Mesendoderm (in vitro differentiated cells): Measurements from ENCODE around the gene PSMB10.
A peak's percentile ranks its signal among the peaks of the same experiment; 100 is the strongest.
"Not testable (repeated sequence)": the region's sequence is repeated elsewhere in the genome, so short reads cannot be mapped to it uniquely, and the experiment has no call there.

Source experiments
- DNase-seq: peaks from one replicate; pipeline ENCODE4 v3.0.0; 2013
- H2AK5ac ChIP-seq: 2 replicates; pipeline ENCODE4 v1.6.1; 2013; ENCODE audit warnings: low read length, inconsistent platforms
- H2BK120ac ChIP-seq: 2 replicates; pipeline ENCODE4 v1.6.1; 2013; ENCODE audit warnings: low read depth, mild to moderate bottlenecking, low read length, moderate library complexity, mixed read lengths
- H2BK15ac ChIP-seq: replicated peaks from 2 replicates; pipeline ENCODE4 v1.6.1; 2013; ENCODE audit warnings: low read depth, mild to moderate bottlenecking, moderate library complexity
- H2BK5ac ChIP-seq: 2 replicates; pipeline ENCODE4 v1.6.1; 2013; ENCODE audit warnings: low read length, inconsistent platforms
- H3K18ac ChIP-seq: 2 replicates; pipeline ENCODE4 v1.6.1; 2013; ENCODE audit warnings: mild to moderate bottlenecking, low read length, mixed read lengths
- H3K23ac ChIP-seq: one replicate; pipeline ENCODE4 v1.6.1; 2013; ENCODE audit warnings: low read length
- H3K27ac ChIP-seq: 2 replicates; pipeline ENCODE4 v1.5.1; 2013; ENCODE audit warnings: low read depth, mild to moderate bottlenecking, inconsistent platforms, low read length, moderate library complexity
- H3K27me3 ChIP-seq: 2 replicates; pipeline ENCODE4 v1.6.1; 2013; ENCODE audit warnings: low read length, control low read depth, mild to moderate bottlenecking, inconsistent platforms; ENCODE audit not compliant: insufficient read depth, poor library complexity
- H3K36me3 ChIP-seq: 2 replicates; pipeline ENCODE4 v1.6.1; 2013; ENCODE audit warnings: low read length, inconsistent platforms; ENCODE audit not compliant: control insufficient read depth, insufficient read depth
- H3K4ac ChIP-seq: one replicate; pipeline ENCODE4 v1.6.1; 2013; ENCODE audit warnings: low read depth, mild to moderate bottlenecking, low read length, moderate library complexity
- H3K4me1 ChIP-seq: 2 replicates; pipeline ENCODE4 v1.6.1; 2013; ENCODE audit warnings: low read depth, low read length, inconsistent platforms; ENCODE audit not compliant: control insufficient read depth
- H3K4me2 ChIP-seq: 2 replicates; pipeline ENCODE4 v1.6.1; 2013; ENCODE audit warnings: low read length
- H3K4me3 ChIP-seq: 2 replicates; pipeline ENCODE4 v1.5.1; 2013; ENCODE audit warnings: mild to moderate bottlenecking, low read length
- H3K56ac ChIP-seq: one replicate; pipeline ENCODE4 v1.6.1; 2013; ENCODE audit warnings: low read length
- H3K79me1 ChIP-seq: 2 replicates; pipeline ENCODE4 v1.6.1; 2013; ENCODE audit warnings: low read length, inconsistent platforms
- H3K79me2 ChIP-seq: 2 replicates; pipeline ENCODE4 v1.6.1; 2013; ENCODE audit warnings: mild to moderate bottlenecking, low read length; ENCODE audit not compliant: control insufficient read depth, insufficient read depth
- H3K9ac ChIP-seq: 2 replicates; pipeline ENCODE4 v1.6.1; 2013; ENCODE audit warnings: low read length, inconsistent platforms
- H4K5ac ChIP-seq: one replicate; pipeline ENCODE4 v1.6.1; 2013; ENCODE audit warnings: low read length
- H4K8ac ChIP-seq: one replicate; pipeline ENCODE4 v1.6.1; 2013; ENCODE audit warnings: low read depth, mild to moderate bottlenecking, control low read depth, low read length, moderate library complexity
- WGBS: extraction: QIAGEN DNeasy Blood & Tissue Kit; methylation state at CpG from one replicate; pipeline ENCODE4 v1.1.7; 2013; ENCODE audit warnings: low lambda C conversion rate, missing lambda C conversion rate; ENCODE audit not compliant: insufficient coverage; ENCODE audit errors: extremely low coverage; 5-methylcytosine and 5-hydroxymethylcytosine counted together

Gene PSMB10

DNA sequence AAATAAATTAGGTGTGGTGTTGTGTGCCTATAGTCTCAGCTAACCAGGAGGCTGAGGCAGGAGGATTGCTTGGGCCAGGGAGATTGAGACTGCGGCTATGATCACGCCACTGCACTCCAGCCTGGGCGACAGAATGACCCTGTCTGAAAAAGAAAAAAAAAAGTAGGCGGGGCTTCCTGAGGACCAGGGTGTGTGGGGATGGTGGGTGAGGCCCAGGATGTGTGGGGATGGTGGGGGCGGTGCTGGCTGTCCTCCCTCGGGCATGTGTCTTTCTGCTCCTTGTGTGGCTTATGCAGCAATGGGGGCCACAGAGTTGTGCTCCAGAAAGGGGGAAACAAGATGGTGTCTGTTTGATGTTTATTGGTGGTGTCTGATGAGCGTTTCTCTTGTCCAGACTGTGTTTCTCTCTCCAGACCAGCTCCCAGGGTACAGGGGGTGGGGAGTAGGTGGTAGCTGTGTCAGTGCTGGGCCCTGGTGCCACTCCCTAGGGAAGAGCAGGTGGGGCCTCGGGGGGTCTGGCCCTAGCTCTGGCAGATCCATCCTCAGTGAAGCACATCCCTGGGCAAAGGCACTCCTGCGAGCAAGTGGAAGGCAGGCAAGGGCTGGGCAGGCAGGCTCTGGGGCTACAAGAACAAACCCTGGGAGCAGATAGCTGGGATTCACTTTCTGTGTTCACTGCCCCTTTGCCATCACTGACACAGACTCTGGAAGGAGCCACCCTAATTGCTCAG lies 5.0 kb upstream of the PSMB10 start:
- Histone ChIP-seq H2BK5ac (no peak overlapping the region), H3K4ac (no peak overlapping the region), H3K4me3 (no peak overlapping the region), H3K79me2 (no peaks in the 10 kb centered on the region), H3K18ac (no peak overlapping the region), H4K8ac (no peak overlapping the region), H2BK15ac (no peak overlapping the region), H2AK5ac (no peak overlapping the region), H3K56ac (no peak overlapping the region), H4K5ac (no peak overlapping the region), H3K36me3 (peaks cover 4% of the 10 kb centered on the region), H3K79me1 (peaks cover 2% of the 10 kb centered on the region), H3K4me2 (no peak overlapping the region), H2BK120ac (no peak overlapping the region), H3K27me3 (no peaks in the 10 kb centered on the region), H3K23ac (no peak overlapping the region), H3K4me1 (peaks cover 5% of the 10 kb centered on the region), H3K9ac (no peak overlapping the region), H3K27ac (no peak overlapping the region)
- no peak for DNase-seq
- WGBS, result no CpG with 5 or more reads among the region's 9 CpGs

DNA sequence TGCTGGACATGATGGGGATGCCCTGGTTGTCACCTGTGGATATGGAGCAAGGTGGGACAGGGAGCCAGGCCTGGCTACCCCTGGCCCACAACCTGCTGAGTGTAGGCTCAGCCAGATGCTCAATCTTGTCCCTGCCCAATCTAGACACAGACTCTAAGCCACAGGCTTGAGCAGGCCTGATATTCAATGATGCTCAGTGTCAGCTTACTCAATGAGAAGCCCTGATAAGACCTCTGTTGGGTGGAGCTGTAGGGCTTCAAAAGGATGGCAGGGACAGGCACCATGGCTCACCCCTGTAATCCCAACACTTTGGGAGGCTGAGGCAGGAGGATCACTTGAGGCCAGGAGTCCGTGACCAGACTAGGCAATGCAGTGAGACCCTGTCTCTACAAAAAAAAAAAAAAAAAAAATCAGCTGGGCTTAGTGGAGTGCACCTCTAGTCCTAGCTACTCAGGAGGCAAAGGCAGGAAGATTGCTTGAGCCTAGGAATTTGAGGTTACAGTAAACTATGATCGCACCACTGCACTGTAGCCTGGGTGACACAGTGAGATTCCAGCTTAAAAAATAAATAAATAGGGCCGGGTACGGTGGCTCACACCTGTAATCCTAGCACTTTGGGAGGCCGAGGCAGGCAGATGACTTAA lies 3.9 kb upstream of the PSMB10 start:
- H3K27me3 ChIP-seq, result no peaks in the 10 kb centered on the region
- no peak overlapping the region for H3K9ac ChIP-seq
- H2BK5ac ChIP-seq, result no peak overlapping the region
- no peak overlapping the region for H3K27ac ChIP-seq
- DNase-seq, result no peak
- no peak overlapping the region for H2BK120ac ChIP-seq
- H4K8ac ChIP-seq, result no peak overlapping the region
- no peak overlapping the region for H3K56ac ChIP-seq
- no peaks in the 10 kb centered on the region for H3K79me2 ChIP-seq
- peaks cover 2% of the 10 kb centered on the region for H3K79me1 ChIP-seq
- no peak overlapping the region for H2AK5ac ChIP-seq
- no peak overlapping the region for H3K4me3 ChIP-seq
- H3K4me2 ChIP-seq, result no peak overlapping the region
- WGBS, result no CpG with 5 or more reads among the region's 5 CpGs
- H3K4me1 ChIP-seq, result peaks cover 5% of the 10 kb centered on the region
- H4K5ac ChIP-seq, result no peak overlapping the region
- no peak overlapping the region for H3K23ac ChIP-seq
- H2BK15ac ChIP-seq, result no peak overlapping the region
- peaks cover 3% of the 10 kb centered on the region for H3K36me3 ChIP-seq
- no peak overlapping the region for H3K4ac ChIP-seq
- H3K18ac ChIP-seq, result no peak overlapping the region

GRCh38 chr16:67939507-67940445 lies 3.1 kb upstream of the PSMB10 start:
- no peak overlapping the region for H3K9ac ChIP-seq
- H4K5ac ChIP-seq, result no peak overlapping the region
- no peak overlapping the region for H3K27ac ChIP-seq
- no peak overlapping the region for H2BK5ac ChIP-seq
- H3K18ac ChIP-seq, result no peak overlapping the region
- no peak overlapping the region for H3K4me2 ChIP-seq
- H2BK15ac ChIP-seq, result no peak overlapping the region
- no peaks in the 10 kb centered on the region for H3K36me3 ChIP-seq
- H3K79me2 ChIP-seq, result no peaks in the 10 kb centered on the region
- H2BK120ac ChIP-seq, result no peak overlapping the region
- no peak overlapping the region for H2AK5ac ChIP-seq
- H3K79me1 ChIP-seq, result peaks cover 3% of the 10 kb centered on the region
- WGBS, result no CpG with 5 or more reads among the region's 33 CpGs
- no peak for DNase-seq
- H3K27me3 ChIP-seq, result no peaks in the 10 kb centered on the region
- H4K8ac ChIP-seq, result no peak overlapping the region
- H3K23ac ChIP-seq, result no peak overlapping the region
- peaks cover 7% of the 10 kb centered on the region for H3K4me1 ChIP-seq
- H3K56ac ChIP-seq, result no peak overlapping the region
- H3K4me3 ChIP-seq, result no peak overlapping the region
- H3K4ac ChIP-seq, result no peak overlapping the region

DNA sequence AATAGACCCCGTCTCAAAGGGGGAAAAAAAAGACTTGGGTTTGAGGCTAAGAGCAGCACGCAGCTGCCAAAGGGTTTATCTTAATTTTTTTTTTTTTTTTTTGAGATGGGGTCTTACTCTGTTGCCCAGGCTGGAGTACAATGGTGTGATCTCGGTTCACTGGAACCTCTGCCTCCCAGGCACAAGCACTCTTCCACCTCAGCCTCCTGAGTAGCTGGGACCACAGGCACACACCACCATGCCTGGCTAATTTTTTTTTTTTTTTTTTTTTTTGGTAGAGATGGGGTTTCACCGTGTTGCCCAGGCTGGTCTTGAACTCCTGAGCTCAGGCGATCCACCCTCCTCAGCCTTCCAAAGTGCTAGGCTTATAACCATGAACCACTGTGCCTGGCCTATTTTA lies 1.1 kb upstream of the PSMB10 start:
- H3K23ac ChIP-seq, DNase-seq, H3K4me3 ChIP-seq, H3K79me1 ChIP-seq, H4K8ac ChIP-seq, H4K5ac ChIP-seq, H2BK5ac ChIP-seq, H2AK5ac ChIP-seq, H3K27ac ChIP-seq, H3K27me3 ChIP-seq, H3K56ac ChIP-seq, H3K18ac ChIP-seq, H2BK15ac ChIP-seq, H3K4me2 ChIP-seq, H3K36me3 ChIP-seq, H3K79me2 ChIP-seq, H2BK120ac ChIP-seq, H3K9ac ChIP-seq, H3K4ac ChIP-seq: not testable (repeated sequence)
- no CpG with 5 or more reads among the region's 5 CpGs for WGBS
- H3K4me1 ChIP-seq, result peaks cover 12% of the 10 kb centered on the region

DNA sequence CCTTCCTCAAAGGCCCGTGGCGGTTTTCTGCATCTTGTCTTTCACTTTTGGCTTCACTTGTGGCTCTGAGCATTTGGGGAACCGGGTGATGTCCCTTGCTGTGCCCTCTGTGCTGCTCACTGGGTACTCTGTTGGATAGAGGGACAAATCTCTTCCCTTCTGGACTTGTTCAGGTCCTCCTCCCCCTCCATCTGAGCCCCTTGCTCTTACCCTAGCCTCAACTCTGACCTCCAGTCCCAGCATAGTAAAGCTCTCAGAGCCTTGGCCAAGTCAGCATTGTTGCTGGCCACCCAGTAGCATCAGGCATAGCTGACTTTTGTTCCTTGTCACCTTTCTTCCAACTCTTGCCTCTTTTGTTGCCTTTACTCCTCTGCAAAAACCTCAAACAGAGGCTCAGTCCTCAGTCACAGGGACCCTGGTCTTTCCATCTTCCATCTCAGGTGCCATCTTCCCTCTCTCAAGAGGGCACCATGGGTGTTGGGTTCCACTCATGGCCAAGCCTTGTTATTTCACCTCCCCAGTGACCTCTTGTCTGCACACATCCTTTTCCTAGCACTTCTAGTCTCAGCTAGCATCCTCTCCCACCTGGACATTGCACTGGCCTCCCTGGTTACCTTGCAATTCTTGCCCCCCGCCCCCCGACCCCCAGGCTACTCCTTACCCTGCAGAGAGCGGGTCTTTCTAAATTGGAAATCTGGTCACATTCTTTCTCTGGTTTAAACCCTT lies 393 bp upstream of the PSMB10 start:
- Histone ChIP-seq H3K4me2 (peak overlapping the region; percentile 73), H4K5ac (no peak overlapping the region), H3K79me1 (peaks cover 6% of the 10 kb centered on the region), H3K18ac (no peak overlapping the region), H3K4ac (no peak overlapping the region), H4K8ac (no peak overlapping the region), H3K27ac (no peak overlapping the region), H3K4me3 (peak overlapping the region; percentile 92), H3K9ac (peak overlapping the region; percentile 98), H2AK5ac (no peak overlapping the region), H3K36me3 (no peaks in the 10 kb centered on the region), H3K56ac (peak overlapping the region; percentile 100), H3K23ac (no peak overlapping the region), H3K4me1 (peaks cover 12% of the 10 kb centered on the region), H2BK120ac (no peak overlapping the region), H2BK5ac (peak overlapping the region; percentile 5), H3K79me2 (no peaks in the 10 kb centered on the region), H3K27me3 (no peaks in the 10 kb centered on the region), H2BK15ac (no peak overlapping the region)
- WGBS, result no CpG with 5 or more reads among the region's 6 CpGs
- peak; percentile 57 for DNase-seq
